Calu3 (cell line): ENCODE measurements around the gene FITM2. TPM values are rescaled to one million over a fixed set of nuclear protein-coding genes. Genes with fewer than 3 reads are reported as not detected.

Source experiments
- BruUV-seq: library from RNA; stranded (reverse); fragments of 400-500 nt; replicated peaks from 2 replicates; lab custom pipeline; 2021; lab: Mats Ljungman, UMichigan
- CTCF ChIA-PET: fragments of 300-600 bp; sonication (Branson Sonifier 250); formaldehyde crosslinking; loops from one replicate; lab custom pipeline; 2022; ENCODE audit warnings: antibody characterized with exemption; lab: Charles Lee
- DNase-seq: peaks from one replicate; pipeline ENCODE4 v3.0.0; 2022
- H3K27ac Mint-ChIP-seq: one replicate; pipeline ENCODE4 v1.8.0; 2022; ENCODE audit warnings: mixed read lengths; ENCODE audit not compliant: unreplicated experiment
- H3K27me3 Mint-ChIP-seq: one replicate; pipeline ENCODE4 v1.8.0; 2022; ENCODE audit warnings: mixed read lengths; ENCODE audit not compliant: unreplicated experiment
- H3K36me3 Mint-ChIP-seq: one replicate; pipeline ENCODE4 v1.8.0; 2022; ENCODE audit warnings: mild to moderate bottlenecking, moderate library complexity, mixed read lengths; ENCODE audit not compliant: insufficient read depth, unreplicated experiment
- H3K4me1 Mint-ChIP-seq: one replicate; pipeline ENCODE4 v1.8.0; 2022; ENCODE audit warnings: mild to moderate bottlenecking, low read depth, mixed read lengths; ENCODE audit not compliant: unreplicated experiment
- H3K4me3 Mint-ChIP-seq: one replicate; pipeline ENCODE4 v1.8.0; 2022; ENCODE audit warnings: mild to moderate bottlenecking, low read depth, moderate library complexity, mixed read lengths; ENCODE audit not compliant: unreplicated experiment
- H3K9me3 Mint-ChIP-seq: one replicate; pipeline ENCODE4 v1.8.0; 2022; ENCODE audit warnings: low read depth, mixed read lengths; ENCODE audit not compliant: unreplicated experiment
- intact Hi-C: fragments of 100-400 bp; cut with micrococcal nuclease; formaldehyde crosslinking; loops from one replicate; pipeline ENCODE4 v1.10.0; 2022; ENCODE audit not compliant: unreplicated experiment
- total RNA-seq: library from RNA; stranded (reverse); gene quantifications from 2 replicates; pipeline ENCODE4 v1.2.3, GENCODE V29; 2022
- TF ChIP-seq, protein P1 (sequence below): fragments of 200-600 bp; IDR thresholded peaks from one replicate; pipeline ENCODE4 v1.8.0; 2022; ENCODE audit warnings: antibody characterized with exemption; ENCODE audit not compliant: unreplicated experiment

The FITM2 gene
- total RNA-seq, 1 experiment from 2014 or later: 13.0 TPM

GRCh38 chr20:44280387-44280786 lies 30.6 kb downstream of the FITM2 start:
- TF ChIP-seq, protein P1, sequence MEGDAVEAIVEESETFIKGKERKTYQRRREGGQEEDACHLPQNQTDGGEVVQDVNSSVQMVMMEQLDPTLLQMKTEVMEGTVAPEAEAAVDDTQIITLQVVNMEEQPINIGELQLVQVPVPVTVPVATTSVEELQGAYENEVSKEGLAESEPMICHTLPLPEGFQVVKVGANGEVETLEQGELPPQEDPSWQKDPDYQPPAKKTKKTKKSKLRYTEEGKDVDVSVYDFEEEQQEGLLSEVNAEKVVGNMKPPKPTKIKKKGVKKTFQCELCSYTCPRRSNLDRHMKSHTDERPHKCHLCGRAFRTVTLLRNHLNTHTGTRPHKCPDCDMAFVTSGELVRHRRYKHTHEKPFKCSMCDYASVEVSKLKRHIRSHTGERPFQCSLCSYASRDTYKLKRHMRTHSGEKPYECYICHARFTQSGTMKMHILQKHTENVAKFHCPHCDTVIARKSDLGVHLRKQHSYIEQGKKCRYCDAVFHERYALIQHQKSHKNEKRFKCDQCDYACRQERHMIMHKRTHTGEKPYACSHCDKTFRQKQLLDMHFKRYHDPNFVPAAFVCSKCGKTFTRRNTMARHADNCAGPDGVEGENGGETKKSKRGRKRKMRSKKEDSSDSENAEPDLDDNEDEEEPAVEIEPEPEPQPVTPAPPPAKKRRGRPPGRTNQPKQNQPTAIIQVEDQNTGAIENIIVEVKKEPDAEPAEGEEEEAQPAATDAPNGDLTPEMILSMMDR: no peak
- H3K27me3 Mint-ChIP-seq: peaks cover 53% of the 10 kb centered on the region
- H3K27ac Mint-ChIP-seq: no peak overlapping the region
- no peaks in the 10 kb centered on the region for H3K9me3 Mint-ChIP-seq
- CTCF ChIA-PET: no interaction called here
- H3K4me1 Mint-ChIP-seq: no peaks in the 10 kb centered on the region
- no peaks in the 10 kb centered on the region for H3K36me3 Mint-ChIP-seq
- BruUV-seq: no TSS peak
- intact Hi-C loops: no loop called here
- no peak for DNase-seq
- H3K4me3 Mint-ChIP-seq: no peak overlapping the region

DNA sequence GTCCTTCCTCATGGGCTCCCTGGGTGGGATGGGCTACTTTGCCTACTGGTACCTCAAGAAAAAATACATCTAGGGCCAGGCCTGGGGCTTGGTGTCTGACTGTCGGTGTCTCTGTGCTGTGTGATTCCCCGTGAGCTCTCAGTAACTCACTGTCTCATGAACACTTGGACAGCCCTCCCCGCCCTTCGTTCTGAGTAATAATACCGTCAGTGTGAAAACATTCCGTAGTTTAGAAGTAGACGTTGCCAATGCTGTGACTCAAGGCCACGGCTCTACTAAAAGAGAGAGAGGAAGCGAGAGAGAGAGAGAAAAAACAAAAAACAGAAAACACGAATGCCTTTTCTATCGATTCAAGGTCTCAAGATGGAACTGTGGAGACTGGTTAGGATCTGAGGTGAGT lies 31.8 kb downstream of the FITM2 start:
- DNase-seq: no peak

DNA sequence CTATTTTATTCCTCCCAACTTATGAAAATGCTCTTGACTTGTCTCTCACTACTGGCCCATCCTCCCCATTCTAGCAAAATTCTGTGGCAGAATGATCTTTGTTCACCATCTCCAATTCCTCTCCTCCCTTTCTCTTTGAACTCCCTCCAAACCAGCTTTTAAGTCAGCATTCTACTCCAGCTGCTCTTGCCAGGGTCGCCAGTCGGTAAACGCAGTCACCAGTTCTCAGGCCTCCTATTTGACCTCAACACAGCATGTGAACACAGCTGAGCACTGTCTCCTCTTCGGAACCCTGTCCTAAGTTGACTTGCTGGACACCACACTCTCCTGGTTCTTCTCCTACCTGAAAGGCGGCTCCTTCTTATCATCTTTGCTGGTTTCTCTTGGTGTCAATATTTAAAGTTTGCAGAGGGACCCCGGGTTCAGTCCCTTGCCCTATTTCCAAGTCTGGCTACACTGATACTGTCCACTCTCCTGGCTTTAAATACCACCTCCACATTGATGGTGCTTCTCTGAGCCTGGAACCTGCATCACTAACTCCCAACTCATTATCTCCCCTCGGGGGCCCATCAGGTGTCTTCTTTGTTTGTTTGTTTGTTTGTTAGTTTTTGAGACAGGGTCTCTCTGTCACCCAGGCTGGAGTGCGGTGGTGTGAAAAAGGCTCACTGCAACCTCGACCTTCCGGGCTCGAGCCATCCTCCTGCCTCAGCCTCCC lies 36.5 kb downstream of the FITM2 start:
- no TSS peak for BruUV-seq
- CTCF ChIA-PET: no interaction called here
- H3K4me1 Mint-ChIP-seq: no peaks in the 10 kb centered on the region
- no peaks in the 10 kb centered on the region for H3K9me3 Mint-ChIP-seq
- no peak overlapping the region for H3K27ac Mint-ChIP-seq
- intact Hi-C loops: no loop called here
- H3K27me3 Mint-ChIP-seq: peaks cover 14% of the 10 kb centered on the region
- H3K4me3 Mint-ChIP-seq: no peak overlapping the region
- H3K36me3 Mint-ChIP-seq: no peaks in the 10 kb centered on the region
- no peak for DNase-seq
- TF ChIP-seq, protein P1: no peak

More for the DNA sequence above, 31.8 kb downstream of the FITM2 start:
- H3K4me1 Mint-ChIP-seq: no peaks in the 10 kb centered on the region
- CTCF ChIA-PET: no interaction called here
- TF ChIP-seq, protein P1: no peak
- no peaks in the 10 kb centered on the region for H3K36me3 Mint-ChIP-seq
- no peak overlapping the region for H3K4me3 Mint-ChIP-seq
- no peaks in the 10 kb centered on the region for H3K9me3 Mint-ChIP-seq
- no TSS peak for BruUV-seq
- intact Hi-C loops: no loop called here
- peaks cover 48% of the 10 kb centered on the region for H3K27me3 Mint-ChIP-seq
- no peak overlapping the region for H3K27ac Mint-ChIP-seq

- CTCF ChIA-PET: interaction anchor here (0.6 to 0.7 kb wide), 2 partner anchors 98 to 465 kb away, joined by 3 read pairs; no protein-coding TSS in a partner anchor
- TF ChIP-seq, protein P1: no peak
- intact Hi-C loops: no loop called here
Measured at GRCh38 chr20:44273231-44274215, 37.5 kb downstream of the FITM2 start.

More at GRCh38 chr20:44273231-44274215, 37.5 kb downstream of the FITM2 start:
- no peak for DNase-seq
- H3K4me3 Mint-ChIP-seq: no peak overlapping the region
- H3K4me1 Mint-ChIP-seq: no peaks in the 10 kb centered on the region
- no peak overlapping the region for H3K27ac Mint-ChIP-seq
- BruUV-seq: no TSS peak
- H3K27me3 Mint-ChIP-seq: peaks cover 15% of the 10 kb centered on the region
- no peaks in the 10 kb centered on the region for H3K9me3 Mint-ChIP-seq
- H3K36me3 Mint-ChIP-seq: no peaks in the 10 kb centered on the region
